AG08395 (cell line): ENCODE results near the gene CREB3L2.

Source experiments
- DNase-seq: peaks from one replicate; pipeline ENCODE4 v3.0.0; 2012; ENCODE audit warnings: mixed read lengths, low spot score

The CREB3L2 gene

GRCh38 chr7:137898839-137899721, 102.8 kb downstream of the CREB3L2 start:
- peak; percentile 82 for DNase-seq

- no peak for DNase-seq
Measured at GRCh38 chr7:137895301-137896221, 106.3 kb downstream of the CREB3L2 start.

GRCh38 chr7:137893143-137893742, 108.6 kb downstream of the CREB3L2 start:
- no peak for DNase-seq

- no peak for DNase-seq
Measured at GRCh38 chr7:137891016-137891655, 110.8 kb downstream of the CREB3L2 start.

GRCh38 chr7:137890449-137890921, 111.4 kb downstream of the CREB3L2 start:
- peak; percentile 22 for DNase-seq

- no peak for DNase-seq
Measured at GRCh38 chr7:137888241-137888640, 113.6 kb downstream of the CREB3L2 start.

GRCh38 chr7:137886746-137887145, 115.1 kb downstream of the CREB3L2 start:
- DNase-seq: no peak

GRCh38 chr7:137886281-137886680, 115.6 kb downstream of the CREB3L2 start:
- DNase-seq: no peak

- no peak for DNase-seq
Measured at GRCh38 chr7:137885678-137886077, 116.2 kb downstream of the CREB3L2 start.

- peak; percentile 15 for DNase-seq
Measured at GRCh38 chr7:137882806-137883205, 119.1 kb downstream of the CREB3L2 start.

- DNase-seq: peak; percentile 98
Measured at GRCh38 chr7:137882261-137882668, 119.6 kb downstream of the CREB3L2 start.

- DNase-seq: no peak
Measured at GRCh38 chr7:137881607-137882260, 120.2 kb downstream of the CREB3L2 start.

- DNase-seq: peak; percentile 77
Measured at GRCh38 chr7:137880432-137880831, 121.5 kb downstream of the CREB3L2 start.

GRCh38 chr7:137879357-137880158, 122.3 kb downstream of the CREB3L2 start:
- peak; percentile 59 for DNase-seq

- no peak for DNase-seq
Measured at GRCh38 chr7:137878333-137878961, 123.4 kb downstream of the CREB3L2 start.

GRCh38 chr7:137877027-137877675, 124.7 kb downstream of the CREB3L2 start:
- DNase-seq: no peak

GRCh38 chr7:137875746-137876145, 126.1 kb downstream of the CREB3L2 start:
- DNase-seq: no peak

- DNase-seq: peak; percentile 75
Measured at GRCh38 chr7:137873979-137874777, 127.7 kb downstream of the CREB3L2 start.
